Gastrocnemius medialis (tissue), 4 donors: ENCODE results near the gene SCN4B.

Source experiments
- POLR2A ChIP-seq, 2 donors: fragments of 450-650 bp; IDR thresholded peaks; one replicate each; pipeline ENCODE4 v1.6.1; 2017; ENCODE audit warnings: antibody characterized with exemption in 2 of 2, mild to moderate bottlenecking in 2 of 2, moderate library complexity in 2 of 2
- TF ChIP-seq, protein P1 (sequence below), 5 experiments: fragments of 450-650 bp in 3 of 5; fragments of 200-600 bp in 2 of 5; sonication (generic) in 2 of 5; IDR thresholded peaks in 4 of 5; conservative IDR thresholded peaks in 1 of 5; 1 replicate in 4 of 5; 2 replicates in 1 of 5; pipeline ENCODE4 v1.5.1; 2016 to 2019; ENCODE audit warnings: antibody characterized with exemption in 5 of 5, mild to moderate bottlenecking in 3 of 5, moderate library complexity in 3 of 5

DNA sequence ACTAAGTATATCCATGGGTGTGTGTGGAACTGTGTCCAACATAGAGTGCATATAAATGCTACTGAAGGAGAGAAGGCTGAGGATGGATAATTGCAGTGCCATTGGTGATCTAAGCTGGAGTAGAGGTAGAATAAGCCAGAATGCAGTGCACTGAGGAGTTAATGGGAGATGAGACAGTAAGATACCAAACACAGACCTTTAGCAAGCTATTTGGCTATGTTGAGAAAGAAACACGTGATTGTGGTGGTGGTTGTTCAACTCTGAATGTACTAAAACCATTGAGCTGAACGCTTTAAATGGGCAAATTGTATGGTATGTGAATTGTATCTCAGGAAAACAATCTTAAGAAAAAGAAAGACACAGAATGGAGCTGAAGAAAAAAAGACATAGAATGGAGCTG, 49.3 kb upstream of the SCN4B start:
- TF ChIP-seq, protein P1, sequence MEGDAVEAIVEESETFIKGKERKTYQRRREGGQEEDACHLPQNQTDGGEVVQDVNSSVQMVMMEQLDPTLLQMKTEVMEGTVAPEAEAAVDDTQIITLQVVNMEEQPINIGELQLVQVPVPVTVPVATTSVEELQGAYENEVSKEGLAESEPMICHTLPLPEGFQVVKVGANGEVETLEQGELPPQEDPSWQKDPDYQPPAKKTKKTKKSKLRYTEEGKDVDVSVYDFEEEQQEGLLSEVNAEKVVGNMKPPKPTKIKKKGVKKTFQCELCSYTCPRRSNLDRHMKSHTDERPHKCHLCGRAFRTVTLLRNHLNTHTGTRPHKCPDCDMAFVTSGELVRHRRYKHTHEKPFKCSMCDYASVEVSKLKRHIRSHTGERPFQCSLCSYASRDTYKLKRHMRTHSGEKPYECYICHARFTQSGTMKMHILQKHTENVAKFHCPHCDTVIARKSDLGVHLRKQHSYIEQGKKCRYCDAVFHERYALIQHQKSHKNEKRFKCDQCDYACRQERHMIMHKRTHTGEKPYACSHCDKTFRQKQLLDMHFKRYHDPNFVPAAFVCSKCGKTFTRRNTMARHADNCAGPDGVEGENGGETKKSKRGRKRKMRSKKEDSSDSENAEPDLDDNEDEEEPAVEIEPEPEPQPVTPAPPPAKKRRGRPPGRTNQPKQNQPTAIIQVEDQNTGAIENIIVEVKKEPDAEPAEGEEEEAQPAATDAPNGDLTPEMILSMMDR (IDR thresholded peaks at IDR 0.05 in 4 of 5, conservative IDR thresholded peaks at IDR 0.05 in 1 of 5), result no peak
- TF ChIP-seq POLR2A (IDR thresholded peaks at IDR 0.05), result no peak
